Breast epithelium (tissue), 3 donors: Measurements from ENCODE around the gene ISCA2.

Source experiments
- POLR2A ChIP-seq: fragments of 450-650 bp; IDR thresholded peaks from one replicate; pipeline ENCODE4 v1.6.1; 2016; ENCODE audit warnings: antibody characterized with exemption, mild to moderate bottlenecking, moderate library complexity
- TF ChIP-seq, protein P1 (sequence below), 3 donors: fragments of 450-650 bp; IDR thresholded peaks; one replicate each; pipeline ENCODE4 v1.5.1; 2016 to 2017; ENCODE audit warnings: antibody characterized with exemption in 3 of 3, mild to moderate bottlenecking in 3 of 3, moderate library complexity in 3 of 3

DNA sequence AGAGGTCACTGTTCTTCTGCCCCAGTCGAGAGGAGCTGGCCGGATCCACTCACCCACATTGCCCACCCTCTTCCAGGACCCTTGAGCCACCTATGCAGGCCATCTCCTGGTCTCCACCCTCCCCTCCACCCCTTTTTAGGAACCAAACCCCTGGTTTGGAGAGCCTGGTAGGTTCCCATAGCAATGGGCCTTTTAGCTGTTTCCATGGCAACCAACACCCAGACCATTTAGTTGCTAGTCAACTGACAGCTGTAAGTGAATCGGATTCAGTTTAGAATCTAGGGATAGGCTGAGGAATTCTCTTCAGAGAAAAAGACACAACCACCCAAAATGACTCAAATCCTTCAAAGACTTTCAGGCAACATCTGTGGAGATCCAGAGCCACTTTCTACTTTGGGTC lies 17.0 kb upstream of the ISCA2 start:
- no peak for TF ChIP-seq POLR2A
- TF ChIP-seq, protein P1, sequence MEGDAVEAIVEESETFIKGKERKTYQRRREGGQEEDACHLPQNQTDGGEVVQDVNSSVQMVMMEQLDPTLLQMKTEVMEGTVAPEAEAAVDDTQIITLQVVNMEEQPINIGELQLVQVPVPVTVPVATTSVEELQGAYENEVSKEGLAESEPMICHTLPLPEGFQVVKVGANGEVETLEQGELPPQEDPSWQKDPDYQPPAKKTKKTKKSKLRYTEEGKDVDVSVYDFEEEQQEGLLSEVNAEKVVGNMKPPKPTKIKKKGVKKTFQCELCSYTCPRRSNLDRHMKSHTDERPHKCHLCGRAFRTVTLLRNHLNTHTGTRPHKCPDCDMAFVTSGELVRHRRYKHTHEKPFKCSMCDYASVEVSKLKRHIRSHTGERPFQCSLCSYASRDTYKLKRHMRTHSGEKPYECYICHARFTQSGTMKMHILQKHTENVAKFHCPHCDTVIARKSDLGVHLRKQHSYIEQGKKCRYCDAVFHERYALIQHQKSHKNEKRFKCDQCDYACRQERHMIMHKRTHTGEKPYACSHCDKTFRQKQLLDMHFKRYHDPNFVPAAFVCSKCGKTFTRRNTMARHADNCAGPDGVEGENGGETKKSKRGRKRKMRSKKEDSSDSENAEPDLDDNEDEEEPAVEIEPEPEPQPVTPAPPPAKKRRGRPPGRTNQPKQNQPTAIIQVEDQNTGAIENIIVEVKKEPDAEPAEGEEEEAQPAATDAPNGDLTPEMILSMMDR (IDR thresholded peaks at IDR 0.05) = no peak
